ENCODE data around the gene RNF150. TPM values are rescaled to one million over a fixed set of nuclear protein-coding genes. Genes with fewer than 3 reads are reported as not detected.

Gene RNF150
- total RNA-seq, 1 experiment from 2014 or later: 1.3 TPM

- POLR2A ChIA-PET: no interaction called here
- CTCF ChIA-PET: no interaction called here
- BruUV-seq (replicated peaks): no TSS peak
- Histone ChIP-seq H3K4me1 (ENCODE audit: control insufficient read depth, insufficient read depth, low read length) (no peaks in the 10 kb centered on the region), H3K27me3 (ENCODE audit: control insufficient read depth, insufficient read depth, low read length) (no peaks in the 10 kb centered on the region), H3K27ac (ENCODE audit: low read length) (no peak overlapping the region), H3K4me3 (ENCODE audit: low read depth in 2 of 2, low read length in 2 of 2) (no peak overlapping the region), H3K36me3 (ENCODE audit: control insufficient read depth, insufficient read depth, low read length) (no peaks in the 10 kb centered on the region), H3K9me3 (ENCODE audit: control insufficient read depth, insufficient read depth, low read depth, low read length) (no peaks in the 10 kb centered on the region)
- DNase-seq (ENCODE audit: low read depth, low spot score) (no peak), ATAC-seq (no peak)
- intact Hi-C loops (cut with micrococcal nuclease; ENCODE audit: unreplicated experiment): no loop called here
- in situ Hi-C loops (cut with HindIII; ENCODE audit: low pct_unique_long_range_greater_than_20kb, low sequenced_read_pairs): no loop called here
- TF ChIP-seq POLR2AphosphoS5 (IDR thresholded peaks at IDR 0.05; ENCODE audit: low read depth, low read length): no peak
- TF ChIP-seq, protein P1, sequence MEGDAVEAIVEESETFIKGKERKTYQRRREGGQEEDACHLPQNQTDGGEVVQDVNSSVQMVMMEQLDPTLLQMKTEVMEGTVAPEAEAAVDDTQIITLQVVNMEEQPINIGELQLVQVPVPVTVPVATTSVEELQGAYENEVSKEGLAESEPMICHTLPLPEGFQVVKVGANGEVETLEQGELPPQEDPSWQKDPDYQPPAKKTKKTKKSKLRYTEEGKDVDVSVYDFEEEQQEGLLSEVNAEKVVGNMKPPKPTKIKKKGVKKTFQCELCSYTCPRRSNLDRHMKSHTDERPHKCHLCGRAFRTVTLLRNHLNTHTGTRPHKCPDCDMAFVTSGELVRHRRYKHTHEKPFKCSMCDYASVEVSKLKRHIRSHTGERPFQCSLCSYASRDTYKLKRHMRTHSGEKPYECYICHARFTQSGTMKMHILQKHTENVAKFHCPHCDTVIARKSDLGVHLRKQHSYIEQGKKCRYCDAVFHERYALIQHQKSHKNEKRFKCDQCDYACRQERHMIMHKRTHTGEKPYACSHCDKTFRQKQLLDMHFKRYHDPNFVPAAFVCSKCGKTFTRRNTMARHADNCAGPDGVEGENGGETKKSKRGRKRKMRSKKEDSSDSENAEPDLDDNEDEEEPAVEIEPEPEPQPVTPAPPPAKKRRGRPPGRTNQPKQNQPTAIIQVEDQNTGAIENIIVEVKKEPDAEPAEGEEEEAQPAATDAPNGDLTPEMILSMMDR (IDR thresholded peaks at IDR 0.05): no peak
- TF ChIP-seq, protein P2, sequence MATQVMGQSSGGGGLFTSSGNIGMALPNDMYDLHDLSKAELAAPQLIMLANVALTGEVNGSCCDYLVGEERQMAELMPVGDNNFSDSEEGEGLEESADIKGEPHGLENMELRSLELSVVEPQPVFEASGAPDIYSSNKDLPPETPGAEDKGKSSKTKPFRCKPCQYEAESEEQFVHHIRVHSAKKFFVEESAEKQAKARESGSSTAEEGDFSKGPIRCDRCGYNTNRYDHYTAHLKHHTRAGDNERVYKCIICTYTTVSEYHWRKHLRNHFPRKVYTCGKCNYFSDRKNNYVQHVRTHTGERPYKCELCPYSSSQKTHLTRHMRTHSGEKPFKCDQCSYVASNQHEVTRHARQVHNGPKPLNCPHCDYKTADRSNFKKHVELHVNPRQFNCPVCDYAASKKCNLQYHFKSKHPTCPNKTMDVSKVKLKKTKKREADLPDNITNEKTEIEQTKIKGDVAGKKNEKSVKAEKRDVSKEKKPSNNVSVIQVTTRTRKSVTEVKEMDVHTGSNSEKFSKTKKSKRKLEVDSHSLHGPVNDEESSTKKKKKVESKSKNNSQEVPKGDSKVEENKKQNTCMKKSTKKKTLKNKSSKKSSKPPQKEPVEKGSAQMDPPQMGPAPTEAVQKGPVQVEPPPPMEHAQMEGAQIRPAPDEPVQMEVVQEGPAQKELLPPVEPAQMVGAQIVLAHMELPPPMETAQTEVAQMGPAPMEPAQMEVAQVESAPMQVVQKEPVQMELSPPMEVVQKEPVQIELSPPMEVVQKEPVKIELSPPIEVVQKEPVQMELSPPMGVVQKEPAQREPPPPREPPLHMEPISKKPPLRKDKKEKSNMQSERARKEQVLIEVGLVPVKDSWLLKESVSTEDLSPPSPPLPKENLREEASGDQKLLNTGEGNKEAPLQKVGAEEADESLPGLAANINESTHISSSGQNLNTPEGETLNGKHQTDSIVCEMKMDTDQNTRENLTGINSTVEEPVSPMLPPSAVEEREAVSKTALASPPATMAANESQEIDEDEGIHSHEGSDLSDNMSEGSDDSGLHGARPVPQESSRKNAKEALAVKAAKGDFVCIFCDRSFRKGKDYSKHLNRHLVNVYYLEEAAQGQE (IDR thresholded peaks at IDR 0.05; ENCODE audit: insufficient read depth in 1 of 2, low read depth in 2 of 2, low read length in 1 of 2): no peak
- no peak for TF ChIP-seq TCF7L2 (IDR thresholded peaks at IDR 0.05; ENCODE audit: low read depth, low read length)
- TF ChIP-seq SIN3A (IDR thresholded peaks at IDR 0.05; ENCODE audit: borderline replicate concordance, insufficient read depth, low read depth, low read length): no peak
Observed at GRCh38 chr4:140943486-140944198, 189.6 kb downstream of the RNF150 start.

- intact Hi-C loops (cut with micrococcal nuclease; ENCODE audit: unreplicated experiment) (no loop called here), in situ Hi-C loops (cut with HindIII; ENCODE audit: low pct_unique_long_range_greater_than_20kb, low sequenced_read_pairs) (no loop called here)
- Histone ChIP-seq H3K4me1 (ENCODE audit: control insufficient read depth, insufficient read depth, low read length) (no peaks in the 10 kb centered on the region), H3K27ac (ENCODE audit: low read length) (no peak overlapping the region), H3K36me3 (ENCODE audit: control insufficient read depth, insufficient read depth, low read length) (no peaks in the 10 kb centered on the region), H3K4me3 (ENCODE audit: low read depth in 2 of 2, low read length in 2 of 2) (no peak overlapping the region), H3K27me3 (ENCODE audit: control insufficient read depth, insufficient read depth, low read length) (no peaks in the 10 kb centered on the region), H3K9me3 (ENCODE audit: control insufficient read depth, insufficient read depth, low read depth, low read length) (no peaks in the 10 kb centered on the region)
- ChIA-PET CTCF (no interaction called here), POLR2A (no interaction called here)
- ATAC-seq (no peak), DNase-seq (ENCODE audit: low read depth, low spot score) (no peak)
- no TSS peak for BruUV-seq (replicated peaks)
- TF ChIP-seq, protein P2 (IDR thresholded peaks at IDR 0.05; ENCODE audit: insufficient read depth in 1 of 2, low read depth in 2 of 2, low read length in 1 of 2): no peak
- TF ChIP-seq POLR2AphosphoS5 (IDR thresholded peaks at IDR 0.05; ENCODE audit: low read depth, low read length): no peak
Observed at GRCh38 chr4:140940589-140940988, 192.7 kb downstream of the RNF150 start.
